Daoy (cell line): ENCODE data around the gene LGALS14. TPM values are rescaled to one million over a fixed set of nuclear protein-coding genes. Genes with fewer than 3 reads are reported as not detected.

Experiments
- DNase-seq: peaks from one replicate; pipeline ENCODE4 v3.0.0-alpha.2; 2015; ENCODE audit warnings: low read depth
- total RNA-seq: library from RNA; depleted of rRNA; stranded (reverse); fragments of >200 nt; shearing (Covaris generic); gene quantifications from 2 replicates; pipeline ENCODE4 v1.2.3, GENCODE V29; 2014; rRNA removed

The LGALS14 gene
- total RNA-seq, 1 experiment from 2014 or later: not detected

GRCh38 chr19:39746836-39747529 is 42.7 kb downstream of the LGALS14 start:
- no peak for DNase-seq

- no peak for DNase-seq
These were observed 45.7 kb downstream of the LGALS14 start for GRCh38 chr19:39749981-39750380.

GRCh38 chr19:39752390-39752789 is 48.1 kb downstream of the LGALS14 start:
- no peak for DNase-seq

GRCh38 chr19:39752795-39753194 is 48.5 kb downstream of the LGALS14 start:
- DNase-seq: no peak

- DNase-seq: no peak
These were observed 50.3 kb downstream of the LGALS14 start for GRCh38 chr19:39754544-39754943.

- no peak for DNase-seq
These were observed 50.7 kb downstream of the LGALS14 start for GRCh38 chr19:39754971-39755370.

Other genes with a start within 250 kb of the LGALS14 start
- gene TIMM50, start 223.6 kb upstream of the LGALS14 start, total RNA-seq: 108 and 116 TPM in 2 replicates
- 3.6 and 5.0 TPM in 2 replicates for gene DLL3, start 205.5 kb upstream of the LGALS14 start, total RNA-seq
- gene SELENOV, start 189.3 kb upstream of the LGALS14 start, total RNA-seq: 0.57 and 6.3 TPM in 2 replicates
- 5.7 and 5.8 TPM in 2 replicates for gene EID2B, start 171.6 kb upstream of the LGALS14 start, total RNA-seq
- gene EID2, start 164.3 kb upstream of the LGALS14 start, total RNA-seq: 13.0 and 16.1 TPM in 2 replicates
- not detected in 2 replicates for gene LGALS13, start 102.0 kb upstream of the LGALS14 start, total RNA-seq
- not detected in 2 replicates for gene LGALS16, start 48.6 kb upstream of the LGALS14 start, total RNA-seq
- gene CLC, start 33.5 kb downstream of the LGALS14 start, total RNA-seq: not detected in 2 replicates
- gene LEUTX, start 74.4 kb downstream of the LGALS14 start, total RNA-seq: not detected in 2 replicates
- 1.3 and 1.5 TPM in 2 replicates for gene DYRK1B, start 129.7 kb downstream of the LGALS14 start, total RNA-seq
- gene FBL, start 141.9 kb downstream of the LGALS14 start, total RNA-seq: 345 and 375 TPM in 2 replicates
- 0.92 and 1.5 TPM in 2 replicates for gene FCGBP, start 230.2 kb downstream of the LGALS14 start, total RNA-seq